HepG2 (cell line): ENCODE results near the gene HBB.

ENCODE experiments used
- JDP2 ChIP-seq: sonication (generic); formaldehyde crosslinking; IDR thresholded peaks from 2 replicates; pipeline ENCODE4 v1.8.1; 2022; ENCODE audit warnings: missing genetic modification reagents, borderline replicate concordance
- POLR2A ChIP-seq, 2 experiments: IDR thresholded peaks; 2 replicates each; pipeline ENCODE4 v1.6.1; 2011; ENCODE audit warnings: low read depth in 2 of 2, low read length in 2 of 2, mild to moderate bottlenecking in 1 of 2, moderate library complexity in 1 of 2; ENCODE audit not compliant: insufficient read depth in 1 of 2
- YEATS2 ChIP-seq: sonication (generic); formaldehyde crosslinking; IDR thresholded peaks from 2 replicates; pipeline ENCODE4 v1.4.0; 2020; ENCODE audit warnings: missing genetic modification reagents, borderline replicate concordance
- TF ChIP-seq, protein P1 (sequence below): sonication (generic); formaldehyde crosslinking; IDR thresholded peaks from 2 replicates; pipeline ENCODE4 v1.5.0; 2020; ENCODE audit warnings: mild to moderate bottlenecking, missing genetic modification reagents, moderate library complexity

- TF ChIP-seq POLR2A (IDR thresholded peaks at IDR 0.05; ENCODE audit: insufficient read depth in 1 of 2, low read depth in 2 of 2, low read length in 2 of 2) (no peak), YEATS2 (CRISPR knock-in tag) (no peak), JDP2 (CRISPR knock-in tag) (no peak)
- TF ChIP-seq, protein P1, sequence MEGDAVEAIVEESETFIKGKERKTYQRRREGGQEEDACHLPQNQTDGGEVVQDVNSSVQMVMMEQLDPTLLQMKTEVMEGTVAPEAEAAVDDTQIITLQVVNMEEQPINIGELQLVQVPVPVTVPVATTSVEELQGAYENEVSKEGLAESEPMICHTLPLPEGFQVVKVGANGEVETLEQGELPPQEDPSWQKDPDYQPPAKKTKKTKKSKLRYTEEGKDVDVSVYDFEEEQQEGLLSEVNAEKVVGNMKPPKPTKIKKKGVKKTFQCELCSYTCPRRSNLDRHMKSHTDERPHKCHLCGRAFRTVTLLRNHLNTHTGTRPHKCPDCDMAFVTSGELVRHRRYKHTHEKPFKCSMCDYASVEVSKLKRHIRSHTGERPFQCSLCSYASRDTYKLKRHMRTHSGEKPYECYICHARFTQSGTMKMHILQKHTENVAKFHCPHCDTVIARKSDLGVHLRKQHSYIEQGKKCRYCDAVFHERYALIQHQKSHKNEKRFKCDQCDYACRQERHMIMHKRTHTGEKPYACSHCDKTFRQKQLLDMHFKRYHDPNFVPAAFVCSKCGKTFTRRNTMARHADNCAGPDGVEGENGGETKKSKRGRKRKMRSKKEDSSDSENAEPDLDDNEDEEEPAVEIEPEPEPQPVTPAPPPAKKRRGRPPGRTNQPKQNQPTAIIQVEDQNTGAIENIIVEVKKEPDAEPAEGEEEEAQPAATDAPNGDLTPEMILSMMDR (CRISPR knock-in tag): no peak
These were observed 15.3 kb upstream of the HBB start for GRCh38 chr11:5242208-5242607.
